ENCODE data around the gene RASD2. TPM values are rescaled to one million over a fixed set of nuclear protein-coding genes. Genes with fewer than 3 reads are reported as not detected.
A peak's percentile ranks its signal among the peaks of the same experiment; 100 is the strongest.

The RASD2 gene
- polyA plus RNA-seq, 1 experiment: 1.2 TPM

- no peaks in the 10 kb centered on the region for H3K27me3 ChIP-seq (ENCODE audit: control insufficient read depth, insufficient read depth, low read length)
- TF ChIP-seq, protein P1, sequence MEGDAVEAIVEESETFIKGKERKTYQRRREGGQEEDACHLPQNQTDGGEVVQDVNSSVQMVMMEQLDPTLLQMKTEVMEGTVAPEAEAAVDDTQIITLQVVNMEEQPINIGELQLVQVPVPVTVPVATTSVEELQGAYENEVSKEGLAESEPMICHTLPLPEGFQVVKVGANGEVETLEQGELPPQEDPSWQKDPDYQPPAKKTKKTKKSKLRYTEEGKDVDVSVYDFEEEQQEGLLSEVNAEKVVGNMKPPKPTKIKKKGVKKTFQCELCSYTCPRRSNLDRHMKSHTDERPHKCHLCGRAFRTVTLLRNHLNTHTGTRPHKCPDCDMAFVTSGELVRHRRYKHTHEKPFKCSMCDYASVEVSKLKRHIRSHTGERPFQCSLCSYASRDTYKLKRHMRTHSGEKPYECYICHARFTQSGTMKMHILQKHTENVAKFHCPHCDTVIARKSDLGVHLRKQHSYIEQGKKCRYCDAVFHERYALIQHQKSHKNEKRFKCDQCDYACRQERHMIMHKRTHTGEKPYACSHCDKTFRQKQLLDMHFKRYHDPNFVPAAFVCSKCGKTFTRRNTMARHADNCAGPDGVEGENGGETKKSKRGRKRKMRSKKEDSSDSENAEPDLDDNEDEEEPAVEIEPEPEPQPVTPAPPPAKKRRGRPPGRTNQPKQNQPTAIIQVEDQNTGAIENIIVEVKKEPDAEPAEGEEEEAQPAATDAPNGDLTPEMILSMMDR (IDR thresholded peaks at IDR 0.05; ENCODE audit: insufficient read depth, low read depth, low read length): no peak
- DNase-seq (ENCODE audit: low read depth): no peak
- ChIA-PET CTCF (no interaction called here), POLR2A (no interaction called here)
- H3K4me3 ChIP-seq (ENCODE audit: low read depth, low read length): no peak overlapping the region
- no peaks in the 10 kb centered on the region for H3K36me3 ChIP-seq (ENCODE audit: control insufficient read depth, insufficient read depth, low read length)
Measured at GRCh38 chr22:35531676-35532075, 9.0 kb upstream of the RASD2 start.

- no peak overlapping the region for H3K4me3 ChIP-seq (ENCODE audit: low read depth, low read length)
- H3K27me3 ChIP-seq (ENCODE audit: control insufficient read depth, insufficient read depth, low read length): no peaks in the 10 kb centered on the region
- H3K36me3 ChIP-seq (ENCODE audit: control insufficient read depth, insufficient read depth, low read length): no peaks in the 10 kb centered on the region
- TF ChIP-seq, protein P1 (IDR thresholded peaks at IDR 0.05; ENCODE audit: insufficient read depth, low read depth, low read length): no peak
- DNase-seq (ENCODE audit: low read depth): no peak
- ChIA-PET POLR2A (no interaction called here), CTCF (interaction anchor here (0.8 to 1.7 kb wide), 3 partner anchors 26 to 103 kb away, joined by 3 to 7 read pairs (median 3); no protein-coding TSS in a partner anchor)
Measured at GRCh38 chr22:35533365-35534029, 7.1 kb upstream of the RASD2 start.

DNA sequence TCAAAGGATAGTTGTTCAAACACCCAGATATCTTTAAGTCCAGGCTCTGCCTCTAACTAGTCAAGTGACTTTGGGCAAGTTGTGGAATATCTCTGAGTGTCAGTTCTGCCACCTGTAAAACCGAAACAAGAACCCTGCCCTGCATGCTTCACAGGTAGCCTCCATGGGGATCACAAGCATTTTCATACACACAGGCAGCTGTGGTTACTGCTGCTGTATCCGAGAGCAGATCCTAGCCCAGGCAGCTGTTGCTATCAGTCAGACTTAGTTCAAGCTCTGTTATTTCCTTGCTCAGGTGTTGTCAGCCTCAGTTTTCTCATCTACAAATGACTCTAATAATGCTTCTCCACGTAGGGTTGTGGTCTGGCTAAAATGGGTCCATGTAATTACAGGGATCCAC is 6.5 kb upstream of the RASD2 start:
- TF ChIP-seq, protein P1 (IDR thresholded peaks at IDR 0.05; ENCODE audit: insufficient read depth, low read depth, low read length): no peak
- ChIA-PET POLR2A (no interaction called here), CTCF (interaction anchor here (1.1 to 1.7 kb wide), 3 partner anchors 15 to 104 kb away, joined by 3 to 7 read pairs (median 3); no protein-coding TSS in a partner anchor)
- no peak for DNase-seq (ENCODE audit: low read depth)
- H3K36me3 ChIP-seq (ENCODE audit: control insufficient read depth, insufficient read depth, low read length): no peaks in the 10 kb centered on the region
- H3K4me3 ChIP-seq (ENCODE audit: low read depth, low read length): no peak overlapping the region
- no peaks in the 10 kb centered on the region for H3K27me3 ChIP-seq (ENCODE audit: control insufficient read depth, insufficient read depth, low read length)

DNA sequence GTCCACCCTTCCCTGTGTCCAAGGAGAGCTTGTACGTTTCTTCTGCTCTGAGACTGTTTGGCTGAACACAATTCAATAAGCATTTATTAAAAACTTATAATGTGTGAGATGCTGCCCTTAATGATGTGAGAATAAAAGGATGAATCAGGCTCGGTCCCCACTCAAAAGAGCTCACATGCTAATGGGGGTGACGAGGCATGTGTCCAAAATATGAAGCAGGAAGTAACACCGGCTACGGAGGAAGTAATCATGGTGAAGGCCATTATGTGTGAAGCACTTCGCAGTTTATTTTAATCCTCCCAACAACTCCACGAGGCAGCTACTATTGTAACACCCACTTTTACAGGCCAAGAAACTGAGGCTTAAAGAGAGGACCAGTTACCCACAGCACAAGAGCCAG is 3.4 kb upstream of the RASD2 start:
- TF ChIP-seq, protein P1 (IDR thresholded peaks at IDR 0.05; ENCODE audit: insufficient read depth, low read depth, low read length): no peak
- DNase-seq (ENCODE audit: low read depth): no peak
- no peaks in the 10 kb centered on the region for H3K36me3 ChIP-seq (ENCODE audit: control insufficient read depth, insufficient read depth, low read length)
- H3K27me3 ChIP-seq (ENCODE audit: control insufficient read depth, insufficient read depth, low read length): peaks cover 4% of the 10 kb centered on the region
- no peak overlapping the region for H3K4me3 ChIP-seq (ENCODE audit: low read depth, low read length)
- ChIA-PET POLR2A (interaction anchor here (0.6 kb wide), 1 partner anchor 107 kb away, joined by 5 read pairs; no protein-coding TSS in a partner anchor), CTCF (interaction anchor here (1.2 to 1.6 kb wide), 4 partner anchors 10 to 187 kb away, joined by 3 to 6 read pairs (median 5); no protein-coding TSS in a partner anchor)

DNA sequence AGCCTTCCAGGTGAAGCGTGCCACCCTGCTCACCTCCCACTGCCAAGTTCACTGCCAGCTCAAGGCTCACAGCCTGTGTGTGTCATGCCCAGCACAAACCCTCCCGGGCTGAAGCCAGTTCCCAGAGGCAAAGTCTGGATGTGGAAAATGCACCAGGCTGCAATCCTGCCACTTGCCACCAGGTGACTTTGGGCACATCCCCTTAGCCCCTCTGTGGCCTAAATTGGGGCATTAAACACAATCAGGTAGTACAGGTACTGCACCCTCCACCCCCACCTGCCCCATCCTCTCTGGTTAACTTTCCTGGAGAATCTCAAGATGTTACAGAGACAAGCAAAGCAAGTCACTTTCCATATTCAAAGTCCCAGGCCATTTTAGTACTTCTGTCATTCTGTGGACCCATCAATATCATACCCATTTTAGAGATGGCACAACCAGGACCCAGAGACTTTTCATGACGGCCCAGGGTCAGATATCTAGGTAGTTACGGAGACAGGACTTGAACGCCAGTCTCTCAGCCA is 1.8 kb upstream of the RASD2 start:
- no peaks in the 10 kb centered on the region for H3K36me3 ChIP-seq (ENCODE audit: control insufficient read depth, insufficient read depth, low read length)
- DNase-seq (ENCODE audit: low read depth): no peak
- H3K27me3 ChIP-seq (ENCODE audit: control insufficient read depth, insufficient read depth, low read length): peaks cover 12% of the 10 kb centered on the region
- no peak overlapping the region for H3K4me3 ChIP-seq (ENCODE audit: low read depth, low read length)
- TF ChIP-seq, protein P1 (IDR thresholded peaks at IDR 0.05; ENCODE audit: insufficient read depth, low read depth, low read length): peak; percentile 57
- POLR2A ChIA-PET: no interaction called here
- CTCF ChIA-PET: interaction anchor here (0.7 to 2.5 kb wide), 8 partner anchors 8 to 108 kb away, joined by 3 to 13 read pairs (median 4); no protein-coding TSS in a partner anchor

Data from BJ (cell line).